GM19397 (cell line): Measurements from ENCODE around the gene C1orf115.
"Not testable (repeated sequence)": the region's sequence is repeated elsewhere in the genome, so short reads cannot be mapped to it uniquely, and the experiment has no call there.

ENCODE experiments used
- ATAC-seq: cut with Tn5 transposase; IDR thresholded peaks from one replicate; pipeline ENCODE4 v1.9.1; 2021; ENCODE audit warnings: mild to moderate bottlenecking, moderate library complexity; ENCODE audit not compliant: unreplicated experiment

The C1orf115 gene

DNA sequence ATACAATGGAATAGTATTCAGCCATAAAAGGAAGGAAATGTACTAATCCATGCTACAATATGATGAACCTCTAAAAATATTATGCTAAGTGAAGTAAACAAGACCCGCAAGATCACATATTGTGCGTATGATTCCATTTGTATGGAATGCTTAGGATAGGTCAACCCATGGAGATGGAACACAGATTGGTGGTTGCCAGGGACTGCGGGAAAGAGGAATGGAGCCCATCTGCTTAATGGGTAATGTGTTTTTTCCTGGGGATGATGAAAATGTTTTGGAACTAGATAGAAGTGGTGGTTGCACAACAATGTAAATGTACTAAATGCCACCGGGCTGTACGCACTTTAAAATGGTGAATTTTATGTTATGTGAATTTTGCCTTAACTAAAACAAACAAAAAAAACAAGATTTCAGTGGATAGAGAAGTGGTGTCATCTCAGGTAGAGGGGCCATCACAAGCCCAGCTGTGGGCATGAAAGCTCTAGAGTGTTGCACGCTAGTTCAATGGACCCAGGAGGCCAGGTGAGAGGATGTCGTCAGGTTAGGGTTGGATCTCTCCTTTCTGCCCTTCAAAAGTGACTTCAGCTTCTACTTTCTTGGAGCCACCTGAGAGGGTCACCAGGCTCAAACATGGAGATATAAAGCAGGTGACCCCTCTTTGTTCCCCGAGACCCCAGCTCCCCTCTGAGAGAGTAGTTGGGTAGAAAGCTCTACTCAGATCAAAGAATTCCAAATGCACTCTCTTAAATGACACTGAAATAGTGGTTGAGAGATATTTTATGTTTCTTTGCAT, 2.5 kb downstream of the C1orf115 start:
- no peak for ATAC-seq

- no peak for ATAC-seq
Measured at GRCh38 chr1:220694866-220695382, 4.8 kb downstream of the C1orf115 start.

DNA sequence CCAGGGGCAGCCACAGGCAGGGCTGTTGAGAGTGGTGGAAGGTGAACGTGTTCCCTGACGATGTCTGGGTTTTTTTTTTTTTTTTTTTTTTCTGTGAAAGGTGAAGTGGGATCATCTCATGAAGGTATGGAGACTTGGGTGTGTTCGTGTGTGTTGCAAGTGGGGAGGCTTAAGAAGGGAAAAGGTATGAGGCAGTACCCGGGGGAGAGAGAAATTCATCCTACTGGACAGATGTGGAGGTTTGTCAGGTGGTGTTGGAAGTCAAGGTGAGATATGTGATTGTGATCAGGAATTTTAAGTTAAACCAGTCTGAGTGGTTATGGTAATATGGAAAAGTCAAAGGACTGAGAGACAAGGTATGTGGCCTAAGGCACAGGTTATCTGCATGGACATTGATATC, 5.3 kb downstream of the C1orf115 start:
- ATAC-seq: no peak

- no peak for ATAC-seq
Measured at GRCh38 chr1:220696226-220696862, 6.2 kb downstream of the C1orf115 start.

DNA sequence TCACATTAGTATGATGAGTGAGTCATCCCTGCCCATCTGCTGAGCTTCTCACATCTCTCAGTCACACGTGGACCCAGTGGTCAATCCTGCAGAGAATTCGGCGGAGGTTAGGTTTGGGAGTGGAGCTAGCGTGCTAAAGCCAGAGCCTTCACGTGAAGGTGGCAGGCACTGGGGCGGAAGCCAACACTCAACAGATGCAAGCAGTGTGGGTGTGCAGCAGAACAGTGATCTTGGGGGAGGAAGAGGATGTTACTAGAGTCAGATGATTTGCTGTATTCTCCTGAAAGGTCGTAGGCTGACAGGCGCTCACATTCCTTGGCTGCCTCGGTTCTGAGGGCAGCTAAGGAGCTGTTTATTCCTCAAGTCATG, 6.7 kb downstream of the C1orf115 start:
- ATAC-seq: peak; percentile 45

DNA sequence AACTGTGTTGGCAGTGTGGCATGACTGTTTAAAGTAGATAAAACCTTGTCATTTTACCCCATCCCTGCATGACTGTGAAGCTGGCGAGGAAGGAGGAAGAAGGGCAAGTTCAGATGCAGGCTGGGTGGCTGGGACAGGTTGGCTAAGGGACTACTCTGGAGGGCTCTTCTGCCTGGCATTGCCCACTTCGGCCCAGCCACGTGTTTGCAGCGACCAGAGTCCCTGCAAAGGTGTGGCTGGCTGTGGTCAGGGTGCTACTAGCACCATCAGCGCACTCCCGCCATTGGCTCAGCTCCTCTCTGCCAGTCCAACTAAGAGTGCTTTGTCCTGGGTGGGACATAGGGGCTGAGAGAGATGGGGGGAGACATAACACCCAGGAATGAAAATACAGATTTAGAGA, 7.2 kb downstream of the C1orf115 start:
- no peak for ATAC-seq

DNA sequence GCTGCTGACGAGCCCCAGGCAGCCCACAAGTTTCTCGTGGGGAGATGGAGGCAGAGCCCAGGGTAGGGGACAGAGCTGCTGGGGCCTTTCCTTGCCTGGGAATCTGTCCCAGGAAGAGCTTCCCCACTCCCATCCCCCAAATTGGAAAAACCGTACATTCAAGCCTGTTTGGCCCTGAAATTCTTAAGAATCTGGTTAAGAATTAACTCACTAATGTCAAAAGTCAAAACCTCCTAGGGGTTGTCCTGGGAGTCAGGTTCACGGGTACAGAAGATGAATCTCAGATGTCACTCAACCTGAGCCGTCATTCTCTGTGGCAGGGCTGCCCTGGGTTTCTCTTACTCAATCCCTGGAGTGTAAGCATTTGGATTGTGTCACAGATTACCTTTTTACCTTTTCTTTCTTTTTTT, 8.4 kb downstream of the C1orf115 start:
- ATAC-seq: no peak

GRCh38 chr1:220699044-220699443, 8.9 kb downstream of the C1orf115 start:
- no peak for ATAC-seq

- no peak for ATAC-seq
Measured at GRCh38 chr1:220700556-220701179, 10.5 kb downstream of the C1orf115 start.

GRCh38 chr1:220701974-220702373, 11.8 kb downstream of the C1orf115 start:
- ATAC-seq: no peak

DNA sequence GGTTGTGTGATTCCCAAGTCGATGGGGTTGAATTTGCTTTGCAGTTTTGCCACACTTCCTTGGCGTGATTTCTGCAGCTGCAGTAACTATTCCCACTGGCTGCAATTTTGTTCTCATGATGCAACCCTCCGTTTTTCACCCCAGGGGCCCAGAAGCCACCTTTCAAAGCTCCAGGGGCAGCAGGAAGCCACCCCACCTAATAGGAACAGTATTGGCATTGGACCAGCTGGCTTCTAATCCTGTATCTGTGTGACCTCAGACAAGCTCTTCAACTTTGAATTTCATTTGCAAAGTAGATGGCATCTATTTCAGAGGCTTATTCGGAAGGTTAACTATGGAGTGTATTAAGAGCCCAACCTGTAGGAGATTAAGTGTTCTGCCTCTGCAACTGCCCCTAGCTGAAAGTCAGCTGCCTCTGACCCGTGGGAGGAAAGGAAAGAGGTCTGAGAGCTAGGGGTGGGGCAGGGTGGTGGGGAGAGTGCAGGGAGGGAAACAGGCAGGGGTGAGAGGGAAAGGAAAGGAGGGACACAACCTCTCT, 12.6 kb downstream of the C1orf115 start:
- ATAC-seq: no peak

DNA sequence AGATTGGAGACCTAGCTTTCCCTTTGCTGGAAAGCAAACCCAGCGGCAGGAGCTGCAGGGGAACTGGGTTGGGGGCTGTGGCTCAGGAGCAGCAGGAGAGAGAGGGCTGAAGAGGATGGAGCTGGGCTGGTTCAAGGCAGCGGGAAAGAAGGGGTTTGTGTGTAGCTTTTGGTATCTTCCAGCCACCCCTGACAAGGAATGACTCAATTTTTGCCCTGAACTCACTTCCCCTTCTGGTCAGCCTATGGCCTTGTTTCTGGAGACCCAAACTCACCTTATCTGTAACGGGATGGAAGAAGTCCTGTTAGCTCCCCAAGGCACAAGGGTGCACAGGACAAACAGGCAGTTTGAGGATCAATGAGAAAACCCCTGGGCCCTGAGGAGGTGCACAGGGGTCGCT, 13.1 kb downstream of the C1orf115 start:
- no peak for ATAC-seq

GRCh38 chr1:220705782-220706181, 15.6 kb downstream of the C1orf115 start:
- no peak for ATAC-seq

DNA sequence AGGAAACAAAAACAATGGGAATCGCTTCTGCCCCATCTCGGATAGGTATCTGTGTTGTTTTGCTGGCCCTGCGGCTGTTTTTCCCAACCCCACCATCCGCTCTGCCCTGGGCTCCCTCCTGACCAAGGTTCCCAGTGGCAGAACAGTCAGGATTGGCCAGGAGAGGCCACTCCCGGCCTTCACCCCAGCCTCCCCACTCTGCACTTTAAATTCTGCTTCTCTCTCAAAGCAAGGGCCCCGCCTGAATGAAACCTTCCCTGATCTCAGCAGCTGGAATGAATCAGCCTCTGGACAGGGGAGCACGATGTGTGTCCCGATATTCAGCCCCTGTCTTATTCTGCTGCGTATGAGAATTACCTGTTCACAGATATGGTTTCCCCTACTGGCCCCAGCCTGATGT, 16.3 kb downstream of the C1orf115 start:
- ATAC-seq: no peak

GRCh38 chr1:220707160-220707559, 17.0 kb downstream of the C1orf115 start:
- ATAC-seq: no peak

GRCh38 chr1:220708244-220708643, 18.1 kb downstream of the C1orf115 start:
- no peak for ATAC-seq

DNA sequence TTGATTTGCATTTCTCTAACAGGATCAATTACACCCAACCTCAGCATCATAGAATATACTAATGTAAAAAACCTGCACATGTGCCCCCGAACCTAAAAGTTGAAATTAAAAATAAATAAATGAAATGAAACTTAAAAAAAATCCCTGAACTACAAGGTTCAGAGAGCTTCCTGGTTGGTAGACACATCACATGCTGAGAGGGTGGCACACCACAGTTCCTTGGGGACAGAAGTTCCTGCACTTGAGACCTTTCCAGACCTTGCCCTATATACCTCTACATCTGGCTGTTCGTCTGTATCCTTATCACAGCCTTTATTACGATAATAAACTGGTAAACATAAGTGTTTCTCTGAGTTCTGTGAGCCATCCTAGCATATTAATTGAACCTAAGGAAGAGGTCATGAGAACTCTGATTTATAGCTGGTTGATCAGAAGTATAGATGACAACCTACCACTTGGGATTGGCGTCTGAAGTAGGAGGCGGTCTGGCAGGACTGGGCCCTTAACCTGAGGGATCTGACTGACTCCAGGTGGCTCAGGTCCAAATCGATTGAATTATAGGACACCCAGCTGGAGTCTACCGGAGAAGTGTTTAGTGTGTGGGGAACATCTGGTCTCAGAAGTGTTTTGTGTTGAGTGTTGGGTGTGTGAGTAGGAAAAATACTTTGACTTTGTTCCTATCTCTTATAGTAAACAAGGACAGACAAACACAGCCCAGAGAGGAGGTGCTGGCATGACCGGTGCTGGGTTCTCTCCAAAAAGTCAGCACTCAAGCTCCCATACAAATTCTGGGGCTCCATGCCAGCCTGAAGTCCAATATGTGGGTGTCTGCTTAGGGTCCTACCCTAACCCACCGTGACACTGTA, 19.0 kb downstream of the C1orf115 start:
- ATAC-seq: no peak

- no peak for ATAC-seq
Measured at GRCh38 chr1:220710333-220710732, 20.2 kb downstream of the C1orf115 start.

DNA sequence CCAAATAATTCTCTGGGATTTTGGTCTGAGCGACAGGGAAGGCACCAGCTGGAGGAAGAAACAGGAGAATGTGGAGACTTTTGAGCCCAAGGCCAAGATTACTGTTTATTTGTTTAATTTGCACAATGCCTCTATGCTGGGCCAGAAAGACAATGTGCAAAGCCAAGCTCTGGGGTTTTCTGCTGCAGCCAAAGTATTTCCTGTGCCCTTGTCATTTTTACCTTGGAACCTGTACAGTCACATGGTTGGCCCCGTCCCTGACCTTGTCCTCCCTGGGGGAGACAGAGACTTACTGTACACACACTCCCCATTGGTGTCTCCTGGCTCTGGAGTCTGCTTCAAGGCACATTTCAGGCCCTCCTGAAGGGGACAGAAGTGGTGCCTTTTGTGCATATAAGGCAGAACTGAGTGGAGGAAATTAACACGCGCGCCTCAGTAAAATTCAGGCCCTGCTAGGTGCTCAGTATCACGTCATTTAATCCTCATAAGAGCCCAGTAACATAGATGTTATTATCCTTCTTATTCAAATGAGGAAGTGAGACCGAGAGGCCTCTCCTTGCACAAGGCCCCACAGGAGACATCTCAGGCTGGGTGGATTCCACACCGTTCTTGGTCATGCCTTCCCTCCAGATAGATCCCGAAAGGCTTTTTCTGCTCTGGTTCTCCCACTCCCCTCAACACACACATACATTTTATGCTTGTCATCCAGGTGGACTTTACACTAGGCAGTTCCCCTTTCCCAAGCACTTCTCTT, 21.1 kb downstream of the C1orf115 start:
- peak; percentile 69 for ATAC-seq

- not testable (repeated sequence) for ATAC-seq
Measured at GRCh38 chr1:220715986-220716385, 25.8 kb downstream of the C1orf115 start.
